Ascending aorta (tissue), 2 donors: ENCODE results near the gene PTGER3. TPM values are rescaled to one million over a fixed set of nuclear protein-coding genes. Genes with fewer than 3 reads are reported as not detected.

Experiments used
- DNase-seq, 2 donors: peaks; one replicate each; pipeline ENCODE4 v3.0.0-alpha.2; 2019; ENCODE audit warnings: low spot score in 2 of 2
- H3K27ac ChIP-seq, 2 donors: fragments of 200-600 bp; sonication (generic); one replicate each; pipeline ENCODE4 v1.5.1; 2016 to 2017; ENCODE audit warnings: mild to moderate bottlenecking in 1 of 2
- H3K27me3 ChIP-seq: fragments of 200-600 bp; sonication (generic); one replicate; pipeline ENCODE4 v1.5.1; 2017
- H3K36me3 ChIP-seq, 2 donors: fragments of 200-600 bp; sonication (generic); one replicate each; pipeline ENCODE4 v1.5.1; 2016
- H3K4me1 ChIP-seq, 2 donors: fragments of 200-600 bp; sonication (generic); one replicate each; pipeline ENCODE4 v1.5.1; 2016 to 2017; ENCODE audit warnings: mild to moderate bottlenecking in 1 of 2
- H3K4me3 ChIP-seq, 2 donors: fragments of 200-600 bp; sonication (generic); one replicate each; pipeline ENCODE4 v1.5.1; 2016 to 2017; ENCODE audit warnings: mild to moderate bottlenecking in 1 of 2
- H3K9me3 ChIP-seq, 2 donors: fragments of 200-600 bp; sonication (generic); one replicate each; pipeline ENCODE4 v1.5.1; 2016
- intact Hi-C: fragments of 100-400 bp; cut with DNase I; formaldehyde crosslinking; loops from one replicate; pipeline ENCODE4 v1.15.1; 2023
- total RNA-seq: library from RNA; depleted of rRNA; stranded (reverse); fragments of >200 nt; gene quantifications from one replicate; pipeline ENCODE4 v1.1.0, GENCODE V29; 2016
- TF ChIP-seq, protein P1 (sequence below), 3 experiments: fragments of 200-600 bp in 2 of 3; fragments of 450-650 bp in 1 of 3; sonication (generic) in 2 of 3; IDR thresholded peaks; one replicate each; pipeline ENCODE4 v1.5.1; 2016 to 2019; ENCODE audit warnings: antibody characterized with exemption in 3 of 3, mild to moderate bottlenecking in 1 of 3, moderate library complexity in 1 of 3

PTGER3 gene
- total RNA-seq, 1 donor from 2014 or later = 70.1 TPM

- H3K9me3 ChIP-seq = no peaks in the 10 kb centered on the region
- intact Hi-C loops = loop anchor here (1.0 to 10.0 kb wide), 5 partner anchors 55 to 695 kb away; partner anchors contain the start of gene ANKRD13C
- no peaks in the 10 kb centered on the region for H3K27me3 ChIP-seq
Measured at GRCh38 chr1:71049951-71050598, 2.5 kb upstream of the PTGER3 start.

GRCh38 chr1:71046891-71047634, 553 bp downstream of the PTGER3 start:
- Histone ChIP-seq H3K27me3 (no peaks in the 10 kb centered on the region), H3K4me1 (peaks cover 0 to 7% of the 10 kb centered on the region in 2 donors), H3K9me3 (no peaks in the 10 kb centered on the region), H3K27ac (peak overlapping the region; percentile 71 to 85), H3K36me3 (no peaks in the 10 kb centered on the region), H3K4me3 (peak overlapping the region; percentile 74 to 86)
- DNase-seq = peak in 1 of 2 donors; percentile 69
- intact Hi-C loops = loop anchor here (2.0 to 10.0 kb wide), 5 partner anchors 28 to 692 kb away; partner anchors contain the start of gene ANKRD13C
- TF ChIP-seq, protein P1, sequence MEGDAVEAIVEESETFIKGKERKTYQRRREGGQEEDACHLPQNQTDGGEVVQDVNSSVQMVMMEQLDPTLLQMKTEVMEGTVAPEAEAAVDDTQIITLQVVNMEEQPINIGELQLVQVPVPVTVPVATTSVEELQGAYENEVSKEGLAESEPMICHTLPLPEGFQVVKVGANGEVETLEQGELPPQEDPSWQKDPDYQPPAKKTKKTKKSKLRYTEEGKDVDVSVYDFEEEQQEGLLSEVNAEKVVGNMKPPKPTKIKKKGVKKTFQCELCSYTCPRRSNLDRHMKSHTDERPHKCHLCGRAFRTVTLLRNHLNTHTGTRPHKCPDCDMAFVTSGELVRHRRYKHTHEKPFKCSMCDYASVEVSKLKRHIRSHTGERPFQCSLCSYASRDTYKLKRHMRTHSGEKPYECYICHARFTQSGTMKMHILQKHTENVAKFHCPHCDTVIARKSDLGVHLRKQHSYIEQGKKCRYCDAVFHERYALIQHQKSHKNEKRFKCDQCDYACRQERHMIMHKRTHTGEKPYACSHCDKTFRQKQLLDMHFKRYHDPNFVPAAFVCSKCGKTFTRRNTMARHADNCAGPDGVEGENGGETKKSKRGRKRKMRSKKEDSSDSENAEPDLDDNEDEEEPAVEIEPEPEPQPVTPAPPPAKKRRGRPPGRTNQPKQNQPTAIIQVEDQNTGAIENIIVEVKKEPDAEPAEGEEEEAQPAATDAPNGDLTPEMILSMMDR (IDR thresholded peaks at IDR 0.05) = no peak

More at GRCh38 chr1:71049951-71050598, 2.5 kb upstream of the PTGER3 start:
- Histone ChIP-seq H3K36me3 (no peaks in the 10 kb centered on the region), H3K4me3 (no peak overlapping the region), H3K4me1 (peaks cover 0 to 4% of the 10 kb centered on the region in 2 donors), H3K27ac (no peak overlapping the region)
- TF ChIP-seq, protein P1 (IDR thresholded peaks at IDR 0.05) = peak; percentile 63 to 83 (median 79)
- DNase-seq = no peak

DNA sequence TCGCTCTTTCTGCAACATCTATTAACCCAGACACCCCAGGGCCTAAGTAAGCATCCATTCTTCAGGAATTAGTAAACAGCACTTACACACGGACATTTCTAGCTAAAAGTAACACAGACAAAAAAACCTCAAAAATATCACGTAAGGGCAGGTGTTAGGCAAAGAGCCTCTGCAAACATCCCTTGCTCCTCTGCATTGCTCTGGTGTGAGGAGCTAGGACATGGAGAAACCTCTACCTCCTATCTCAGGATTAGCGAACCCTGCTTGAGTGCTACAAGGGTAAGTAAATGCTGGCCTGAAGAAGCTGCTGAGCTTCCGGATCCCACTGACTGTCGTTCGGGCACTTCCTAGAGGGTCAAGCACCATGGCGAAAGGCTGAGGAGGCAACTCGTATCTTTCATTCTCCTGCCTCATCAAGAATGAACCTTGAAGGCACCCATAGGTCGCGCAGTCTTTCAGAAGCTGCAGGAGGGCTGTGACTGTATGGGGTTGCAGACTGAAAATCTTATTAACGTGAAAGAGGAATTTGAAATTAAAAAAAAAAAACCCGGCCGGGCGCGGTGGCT, 2.1 kb downstream of the PTGER3 start:
- intact Hi-C loops = loop anchor here (2.0 to 10.0 kb wide), 5 partner anchors 27 to 691 kb away; partner anchors contain the start of gene ANKRD13C
- TF ChIP-seq, protein P1 (IDR thresholded peaks at IDR 0.05) = no peak
- Histone ChIP-seq H3K9me3 (no peaks in the 10 kb centered on the region), H3K4me3 (peak overlapping the region; percentile 36 to 86), H3K4me1 (peaks cover 0 to 7% of the 10 kb centered on the region in 2 donors), H3K27me3 (no peaks in the 10 kb centered on the region), H3K27ac (peak overlapping the region; percentile 64 to 66), H3K36me3 (no peaks in the 10 kb centered on the region)
- peak in 1 of 2 donors; percentile 62 for DNase-seq

DNA sequence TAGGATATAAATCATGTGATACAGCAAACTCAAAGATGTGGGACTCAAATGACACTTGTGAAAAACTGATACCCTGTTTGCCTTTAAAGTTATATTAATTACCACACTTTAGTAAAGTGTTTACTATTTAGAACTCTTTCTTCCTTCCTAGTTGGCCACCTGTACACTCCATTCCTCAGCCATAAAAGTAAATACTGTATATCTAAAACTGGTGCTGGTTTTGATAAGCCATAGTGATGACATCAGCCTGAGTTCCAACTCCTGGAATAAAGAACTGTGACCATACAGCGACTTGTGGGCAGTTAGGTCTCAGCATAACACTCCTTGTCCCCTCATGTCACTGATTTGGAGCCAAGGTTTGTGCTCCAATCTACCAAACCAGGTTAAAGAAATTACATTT, 2.8 kb downstream of the PTGER3 start:
- DNase-seq = no peak
- Histone ChIP-seq H3K9me3 (no peaks in the 10 kb centered on the region), H3K4me1 (peaks cover 0 to 6% of the 10 kb centered on the region in 2 donors), H3K4me3 (peak overlapping the region; percentile 25 to 86), H3K27ac (peak overlapping the region; percentile 64 to 66), H3K27me3 (no peaks in the 10 kb centered on the region), H3K36me3 (no peaks in the 10 kb centered on the region)
- TF ChIP-seq, protein P1 (IDR thresholded peaks at IDR 0.05) = no peak
- intact Hi-C loops = loop anchor here (5.0 to 10.0 kb wide), 4 partner anchors 50 to 690 kb away; partner anchors contain the start of gene ANKRD13C

GRCh38 chr1:71043065-71043464, 4.6 kb downstream of the PTGER3 start:
- peak overlapping the region in 1 of 2 donors; percentile 86 for H3K4me3 ChIP-seq
- H3K27ac ChIP-seq = peak overlapping the region; percentile 1 to 64
- TF ChIP-seq, protein P1 (IDR thresholded peaks at IDR 0.05) = no peak
- no peaks in the 10 kb centered on the region for H3K36me3 ChIP-seq
- no peaks in the 10 kb centered on the region for H3K9me3 ChIP-seq
- intact Hi-C loops = loop anchor here (10.0 kb wide), 3 partner anchors 48 to 688 kb away; partner anchors contain the start of gene ANKRD13C
- peaks cover 0 to 6% of the 10 kb centered on the region in 2 donors for H3K4me1 ChIP-seq
- no peaks in the 10 kb centered on the region for H3K27me3 ChIP-seq
- DNase-seq = no peak
